HepG2 (cell line): ENCODE measurements around the gene MOB3C. TPM values are rescaled to one million over a fixed set of nuclear protein-coding genes. Genes with fewer than 3 reads are reported as not detected.

ENCODE experiments used
- ATAC-seq: fragments of 200-7000 bp; cut with Tn5 transposase; 3 replicates; pipeline ENCODE4 v1.9.1; 2020; ENCODE audit warnings: mild to moderate bottlenecking, moderate library complexity
- BruUV-seq: library from RNA; stranded (reverse); fragments of 400-500 nt; replicated peaks from 2 replicates; lab custom pipeline; 2021; lab: Mats Ljungman, UMichigan
- CTCF ChIA-PET: fragments of 300-600 bp; formaldehyde crosslinking; extraction: SDS; loops from one replicate; lab custom pipeline; 2021; ENCODE audit warnings: low total read pairs, inconsistent platforms, low intra/inter-chr PET ratio; lab: Yijun Ruan, JAX
- POLR2A ChIA-PET: fragments of 350-600 bp; sonication (Branson Sonifier 250); formaldehyde crosslinking; loops from one replicate; lab custom pipeline; 2020; ENCODE audit warnings: antibody characterized with exemption, inconsistent platforms; lab: Yijun Ruan, JAX
- DNase-seq: peaks from one replicate; pipeline ENCODE4 v3.0.0-alpha.2; 2015; ENCODE audit warnings: low spot score
- FAIRE-seq: peaks from 3 replicates; lab custom pipeline; 2011; peaks lifted over from hg19 to GRCh38; lab: Jason Lieb, UNC
- H2AFZ ChIP-seq: one replicate; pipeline ENCODE4 v1.6.1; 2011; ENCODE audit warnings: low read length, inconsistent platforms
- H3K27ac ChIP-seq: fragments of 300-600 bp; 3 replicates; pipeline ENCODE4 v1.8.0; 2011; ENCODE audit warnings: mixed run types, mild to moderate bottlenecking, mixed read lengths, low read length, inconsistent platforms; ENCODE audit not compliant: insufficient read depth; ENCODE audit errors: extremely low read length
- H3K27me3 ChIP-seq, 2 experiments: fragments of 200-600 bp in 1 of 2; 2 replicates in 1 of 2; 3 replicates in 1 of 2; pipeline versions ENCODE4 v1.6.0 to v1.8.0; 2011; ENCODE audit warnings: low read length in 2 of 2, mild to moderate bottlenecking in 2 of 2, moderate library complexity in 2 of 2, inconsistent platforms in 1 of 2; ENCODE audit not compliant: insufficient read depth in 2 of 2, control insufficient read depth in 1 of 2
- H3K36me3 ChIP-seq, 2 experiments: fragments of 200-600 bp in 1 of 2; replicated peaks in 1 of 2; 2 replicates in 1 of 2; 3 replicates in 1 of 2; pipeline versions ENCODE4 v1.5.1 to v1.8.0; 2011; ENCODE audit warnings: low read length in 2 of 2, inconsistent platforms in 1 of 2; ENCODE audit not compliant: insufficient read depth in 2 of 2, control insufficient read depth in 1 of 2
- H3K4me1 ChIP-seq: 2 replicates; pipeline ENCODE4 v1.5.1; 2012; ENCODE audit warnings: low read length, inconsistent platforms; ENCODE audit not compliant: insufficient read depth
- H3K4me2 ChIP-seq: 2 replicates; pipeline ENCODE4 v1.6.0; 2011; ENCODE audit warnings: low read depth, low read length, inconsistent platforms
- H3K4me3 ChIP-seq, 3 experiments: fragments of 200-600 bp in 1 of 3; sonication (generic), shearing (Covaris generic) in 1 of 3; replicated peaks in 1 of 3; 2 replicates each; pipeline ENCODE4 v1.5.1; 2011 to 2016; ENCODE audit warnings: low read length in 3 of 3, inconsistent platforms in 2 of 3, low read depth in 2 of 3, mild to moderate bottlenecking in 2 of 3, control low read depth in 1 of 3, mixed read lengths in 1 of 3; ENCODE audit not compliant: insufficient read depth in 1 of 3
- H3K79me2 ChIP-seq: one replicate; pipeline ENCODE4 v1.6.1; 2011; ENCODE audit warnings: low read length, inconsistent platforms; ENCODE audit not compliant: insufficient read depth
- H3K9ac ChIP-seq: 2 replicates; pipeline ENCODE4 v1.6.0; 2011; ENCODE audit warnings: mild to moderate bottlenecking, low read depth, low read length, inconsistent platforms; ENCODE audit not compliant: insufficient read depth
- H3K9me3 ChIP-seq: 2 replicates; pipeline ENCODE4 v1.5.1; 2012; ENCODE audit warnings: mild to moderate bottlenecking, low read length
- H4K20me1 ChIP-seq: 2 replicates; pipeline ENCODE4 v1.6.0; 2011; ENCODE audit warnings: inconsistent platforms, mild to moderate bottlenecking, low read length, moderate library complexity; ENCODE audit not compliant: insufficient read depth
- CAMTA2 ChIP-seq: sonication (generic); formaldehyde crosslinking; IDR thresholded peaks from 2 replicates; pipeline ENCODE4 v1.4.0; 2020; ENCODE audit warnings: mild to moderate bottlenecking, missing genetic modification reagents, borderline replicate concordance
- GATAD1 ChIP-seq: IDR thresholded peaks from 2 replicates; pipeline ENCODE4 v1.6.1; 2016; ENCODE audit warnings: missing genetic modification reagents, missing compliant biosample characterization
- HIVEP1 ChIP-seq: sonication (generic); formaldehyde crosslinking; IDR thresholded peaks from 2 replicates; pipeline ENCODE4 v1.4.0; 2020; ENCODE audit warnings: mild to moderate bottlenecking, missing genetic modification reagents
- MAF1 ChIP-seq: sonication (generic); formaldehyde crosslinking; IDR thresholded peaks from 2 replicates; pipeline ENCODE4 v1.5.0; 2020; ENCODE audit warnings: missing genetic modification reagents, borderline replicate concordance
- PPARG ChIP-seq: conservative IDR thresholded peaks from 2 replicates; pipeline ENCODE4 v1.6.1; 2016; ENCODE audit warnings: missing biosample characterization, missing genetic modification reagents
- RARG ChIP-seq: sonication (generic); formaldehyde crosslinking; IDR thresholded peaks from 2 replicates; pipeline ENCODE4 v1.4.0; 2020; ENCODE audit warnings: low read depth, mild to moderate bottlenecking, missing genetic modification reagents
- RCOR2 ChIP-seq: IDR thresholded peaks from 2 replicates; pipeline ENCODE4 v1.6.1; 2016; ENCODE audit warnings: missing biosample characterization, missing genetic modification reagents
- SETDB1 ChIP-seq: sonication (generic); formaldehyde crosslinking; IDR thresholded peaks from 2 replicates; pipeline ENCODE4 v1.5.1; 2020; ENCODE audit warnings: missing genetic modification reagents, mild to moderate bottlenecking, borderline replicate concordance
- ZNF10 ChIP-seq: sonication (generic); formaldehyde crosslinking; IDR thresholded peaks from 2 replicates; pipeline ENCODE4 v1.4.0; 2020; ENCODE audit warnings: mild to moderate bottlenecking, low read depth, missing genetic modification reagents, borderline replicate concordance
- ZNF552 ChIP-seq: sonication (generic); formaldehyde crosslinking; IDR thresholded peaks from 2 replicates; pipeline ENCODE4 v1.9.0; 2022; ENCODE audit warnings: missing genetic modification reagents, mild to moderate bottlenecking, borderline replicate concordance
- ZNF788 ChIP-seq: sonication (generic); formaldehyde crosslinking; IDR thresholded peaks from 2 replicates; pipeline ENCODE4 v1.5.0; 2020; ENCODE audit warnings: mild to moderate bottlenecking, missing genetic modification reagents, borderline replicate concordance
- ZZZ3 ChIP-seq: sonication (generic); formaldehyde crosslinking; IDR thresholded peaks from 2 replicates; pipeline ENCODE4 v1.4.0; 2020; ENCODE audit warnings: missing genetic modification reagents, mild to moderate bottlenecking, borderline replicate concordance
- WGBS: methylation state at CpG from one replicate; pipeline ENCODE4 v1.1.6; 2017; ENCODE audit warnings: low lambda C conversion rate; 5-methylcytosine and 5-hydroxymethylcytosine counted together
- in situ Hi-C: cut with HindIII; loops from 2 replicates; pipeline ENCODE4 v1.10.0; 2017; ENCODE audit warnings: low pct_unique_long_range_greater_than_20kb; ENCODE audit not compliant: extremely low pct_ligation_motif_present
- intact Hi-C: fragments of 100-400 bp; cut with micrococcal nuclease; formaldehyde crosslinking; loops from one replicate; pipeline ENCODE4 v1.10.0; 2022; ENCODE audit not compliant: unreplicated experiment
- polyA plus RNA-seq, 8 experiments: library from polyadenylated mRNA; depleted of rRNA in 3 of 8; stranded (reverse) in 7 of 8; unstranded in 1 of 8; fragments of >200 nt; fragmentation: Illumina TruSeq in 4 of 8; extraction: Trizol in 4 of 8; gene quantifications; 2 replicates each; pipeline versions ENCODE4 v1.2.1 to v1.2.3, GENCODE V29; 2011 to 2016; ENCODE audit warnings: low read depth in 4 of 8, missing spikeins in 1 of 8, mixed read lengths in 1 of 8; ENCODE audit not compliant: insufficient read depth in 1 of 8
- total RNA-seq, 5 experiments: library from RNA; depleted of rRNA; stranded (reverse); fragments of >200 nt; fragmentation: Illumina TruSeq; extraction: Trizol; gene quantifications; 2 replicates each; pipeline ENCODE4 v1.2.3, GENCODE V29; 2016; ENCODE audit warnings: low read depth in 1 of 5
- TF ChIP-seq, protein P1 (sequence below): sonication (generic); formaldehyde crosslinking; IDR thresholded peaks from 2 replicates; pipeline ENCODE4 v1.4.0; 2020; ENCODE audit warnings: mild to moderate bottlenecking, missing genetic modification reagents
- TF ChIP-seq, protein P2 (sequence below): sonication (generic); formaldehyde crosslinking; IDR thresholded peaks from 2 replicates; pipeline ENCODE4 v1.9.0; 2021; ENCODE audit warnings: missing genetic modification reagents, borderline replicate concordance

The MOB3C gene
- total and polyA plus RNA-seq, 2 of the 13 experiments (the other 11 are each of a cell fraction or from before 2014, with no cell fraction given), result 3.5 to 4.1 TPM

DNA sequence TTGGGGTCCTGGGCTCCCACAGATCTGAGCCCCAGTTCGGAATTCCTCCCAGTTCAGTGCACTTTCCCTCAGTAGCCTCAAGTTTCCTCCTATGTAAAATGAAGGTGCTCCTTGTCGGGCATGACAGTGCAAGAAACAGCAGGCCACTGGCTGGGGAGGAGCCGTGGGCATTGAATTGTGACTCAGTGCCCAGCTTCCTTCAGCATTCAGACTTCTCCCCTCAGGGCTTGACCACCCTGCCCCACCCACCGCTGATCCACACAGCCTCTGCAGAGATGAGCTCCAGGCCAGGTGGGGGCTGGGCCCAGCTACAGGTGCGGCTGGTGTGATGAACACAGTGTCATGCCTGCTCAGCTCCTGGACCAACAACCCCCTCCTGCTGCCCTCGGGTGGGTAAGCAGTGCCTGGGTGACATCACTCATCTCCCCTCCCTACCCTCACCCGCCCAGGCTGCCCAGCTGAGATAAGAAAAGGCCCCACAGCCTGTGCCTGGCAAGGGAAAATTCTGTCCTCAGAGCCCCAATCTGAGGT is 4.9 kb downstream of the MOB3C start:
- no peak for TF ChIP-seq RARG (CRISPR knock-in tag)
- TF ChIP-seq SETDB1 (CRISPR knock-in tag), result no peak
- no peak for TF ChIP-seq ZNF788
- TF ChIP-seq, protein P1, sequence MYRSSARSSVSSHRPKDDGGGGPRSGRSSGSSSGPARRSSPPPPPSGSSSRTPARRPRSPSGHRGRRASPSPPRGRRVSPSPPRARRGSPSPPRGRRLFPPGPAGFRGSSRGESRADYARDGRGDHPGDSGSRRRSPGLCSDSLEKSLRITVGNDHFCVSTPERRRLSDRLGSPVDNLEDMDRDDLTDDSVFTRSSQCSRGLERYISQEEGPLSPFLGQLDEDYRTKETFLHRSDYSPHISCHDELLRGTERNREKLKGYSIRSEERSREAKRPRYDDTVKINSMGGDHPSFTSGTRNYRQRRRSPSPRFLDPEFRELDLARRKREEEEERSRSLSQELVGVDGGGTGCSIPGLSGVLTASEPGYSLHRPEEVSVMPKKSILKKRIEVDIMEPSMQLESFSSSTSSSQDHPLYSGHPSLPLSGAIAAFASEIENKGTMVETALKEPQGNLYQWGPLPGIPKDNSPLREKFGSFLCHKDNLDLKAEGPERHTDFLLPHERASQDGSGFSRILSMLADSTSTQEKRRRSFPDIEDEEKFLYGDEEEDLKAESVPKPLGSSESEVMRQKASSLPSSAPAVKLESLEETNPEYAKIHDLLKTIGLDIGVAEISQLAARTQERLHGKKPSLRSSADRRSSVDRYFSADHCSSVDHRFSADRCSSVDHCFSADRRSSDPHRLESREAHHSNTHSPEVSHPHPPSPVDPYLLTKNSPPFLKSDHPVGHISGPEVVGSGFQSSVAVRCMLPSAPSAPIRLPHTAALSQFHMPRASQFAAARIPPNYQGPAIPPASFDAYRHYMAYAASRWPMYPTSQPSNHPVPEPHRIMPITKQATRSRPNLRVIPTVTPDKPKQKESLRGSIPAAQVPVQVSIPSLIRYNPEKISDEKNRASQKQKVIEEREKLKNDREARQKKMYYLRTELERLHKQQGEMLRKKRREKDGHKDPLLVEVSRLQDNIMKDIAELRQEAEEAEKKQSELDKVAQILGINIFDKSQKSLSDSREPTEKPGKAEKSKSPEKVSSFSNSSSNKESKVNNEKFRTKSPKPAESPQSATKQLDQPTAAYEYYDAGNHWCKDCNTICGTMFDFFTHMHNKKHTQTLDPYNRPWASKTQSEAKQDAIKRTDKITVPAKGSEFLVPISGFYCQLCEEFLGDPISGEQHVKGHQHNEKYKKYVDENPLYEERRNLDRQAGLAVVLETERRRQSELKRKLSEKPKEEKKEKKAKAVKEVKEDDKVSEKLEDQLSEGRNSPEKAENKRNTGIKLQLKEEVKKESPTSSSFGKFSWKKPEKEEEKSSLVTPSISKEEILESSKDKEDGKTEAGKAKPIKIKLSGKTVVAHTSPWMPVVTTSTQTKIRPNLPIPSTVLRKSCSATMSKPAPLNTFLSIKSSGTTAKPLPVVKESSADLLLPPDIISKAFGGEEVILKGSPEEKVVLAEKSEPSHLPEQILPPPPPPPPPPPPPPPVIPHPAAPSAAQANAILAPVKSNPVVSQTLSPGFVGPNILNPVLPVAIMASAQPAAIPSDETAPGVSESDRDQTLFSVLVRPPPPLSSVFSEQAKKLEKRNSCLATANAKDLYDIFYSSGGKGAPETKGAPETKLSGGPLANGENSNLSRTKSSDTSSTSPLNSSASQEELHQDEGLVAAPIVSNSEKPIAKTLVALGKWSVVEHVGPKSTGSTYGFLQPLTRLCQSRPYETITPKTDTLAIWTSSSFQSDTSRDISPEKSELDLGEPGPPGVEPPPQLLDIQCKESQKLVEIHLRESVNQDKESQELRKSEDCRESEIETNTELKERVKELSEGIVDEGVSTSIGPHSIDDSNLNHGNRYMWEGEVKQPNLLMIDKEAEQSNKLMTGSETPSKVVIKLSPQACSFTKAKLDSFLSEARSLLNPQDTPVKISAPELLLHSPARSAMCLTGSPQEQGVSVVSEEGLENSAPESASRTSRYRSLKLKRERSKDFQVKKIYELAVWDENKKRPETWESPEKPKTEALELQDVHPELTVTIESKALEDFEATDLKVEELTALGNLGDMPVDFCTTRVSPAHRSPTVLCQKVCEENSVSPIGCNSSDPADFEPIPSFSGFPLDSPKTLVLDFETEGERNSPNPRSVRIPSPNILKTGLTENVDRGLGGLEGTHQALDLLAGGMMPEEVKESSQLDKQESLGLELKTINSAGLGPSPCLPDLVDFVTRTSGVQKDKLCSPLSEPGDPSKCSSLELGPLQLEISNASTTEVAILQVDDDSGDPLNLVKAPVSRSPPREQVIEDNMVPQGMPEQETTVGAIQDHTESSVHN (CRISPR knock-in tag), result no peak
- TF ChIP-seq, protein P2, sequence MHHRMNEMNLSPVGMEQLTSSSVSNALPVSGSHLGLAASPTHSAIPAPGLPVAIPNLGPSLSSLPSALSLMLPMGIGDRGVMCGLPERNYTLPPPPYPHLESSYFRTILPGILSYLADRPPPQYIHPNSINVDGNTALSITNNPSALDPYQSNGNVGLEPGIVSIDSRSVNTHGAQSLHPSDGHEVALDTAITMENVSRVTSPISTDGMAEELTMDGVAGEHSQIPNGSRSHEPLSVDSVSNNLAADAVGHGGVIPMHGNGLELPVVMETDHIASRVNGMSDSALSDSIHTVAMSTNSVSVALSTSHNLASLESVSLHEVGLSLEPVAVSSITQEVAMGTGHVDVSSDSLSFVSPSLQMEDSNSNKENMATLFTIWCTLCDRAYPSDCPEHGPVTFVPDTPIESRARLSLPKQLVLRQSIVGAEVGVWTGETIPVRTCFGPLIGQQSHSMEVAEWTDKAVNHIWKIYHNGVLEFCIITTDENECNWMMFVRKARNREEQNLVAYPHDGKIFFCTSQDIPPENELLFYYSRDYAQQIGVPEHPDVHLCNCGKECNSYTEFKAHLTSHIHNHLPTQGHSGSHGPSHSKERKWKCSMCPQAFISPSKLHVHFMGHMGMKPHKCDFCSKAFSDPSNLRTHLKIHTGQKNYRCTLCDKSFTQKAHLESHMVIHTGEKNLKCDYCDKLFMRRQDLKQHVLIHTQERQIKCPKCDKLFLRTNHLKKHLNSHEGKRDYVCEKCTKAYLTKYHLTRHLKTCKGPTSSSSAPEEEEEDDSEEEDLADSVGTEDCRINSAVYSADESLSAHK (CRISPR knock-in tag), result no peak
- TF ChIP-seq RCOR2 (CRISPR knock-in tag), result no peak
- TF ChIP-seq CAMTA2 (CRISPR knock-in tag), result no peak
- no peak for TF ChIP-seq HIVEP1 (CRISPR knock-in tag)
- no peak for TF ChIP-seq PPARG (CRISPR knock-in tag)
- TF ChIP-seq MAF1 (CRISPR knock-in tag), result no peak
- no peak for TF ChIP-seq ZZZ3 (CRISPR knock-in tag)
- TF ChIP-seq ZNF10 (CRISPR knock-in tag), result no peak
- no peak for TF ChIP-seq ZNF552 (CRISPR knock-in tag)
- TF ChIP-seq GATAD1 (CRISPR knock-in tag), result no peak
- H4K20me1 ChIP-seq, result no peaks in the 10 kb centered on the region
- DNase-seq, result no peak
- no peak overlapping the region for H2AFZ ChIP-seq
- no peaks in the 10 kb centered on the region for H3K79me2 ChIP-seq
- H3K4me2 ChIP-seq, result no peak overlapping the region
- BruUV-seq, result no TSS peak
- H3K9me3 ChIP-seq, result no peaks in the 10 kb centered on the region
- peaks cover 0 to 4% of the 10 kb centered on the region in 2 experiments; a peak in 1 of 5 replicates for H3K36me3 ChIP-seq
- no peak overlapping the region for H3K27ac ChIP-seq
- POLR2A ChIA-PET, result no interaction called here
- 87% methylated on average over 3 of the region's 7 CpGs for WGBS
- in situ Hi-C loops, result no loop called here
- no peak overlapping the region for H3K9ac ChIP-seq
- H3K4me1 ChIP-seq, result peaks cover 11% of the 10 kb centered on the region
- ATAC-seq, result no peak
- CTCF ChIA-PET, result no interaction called here
- H3K27me3 ChIP-seq, result no peaks in the 10 kb centered on the region; a peak in 1 of 5 replicates
- FAIRE-seq, result no peak
- intact Hi-C loops, result loop anchor here (10.0 kb wide), 1 partner anchor 53 kb away; the partner anchor contains the start of gene ATPAF1
- H3K4me3 ChIP-seq, result no peak overlapping the region
